WTC11 (cell line): ENCODE results near the gene LRRC74A. TPM values are rescaled to one million over a fixed set of nuclear protein-coding genes. Genes with fewer than 3 reads are reported as not detected.

Source experiments
- ATAC-seq: fragments of 200-7000 bp; cut with Tn5 transposase; 2 replicates; pipeline ENCODE4 v1.10.0; 2021; ENCODE audit warnings: mild to moderate bottlenecking, moderate library complexity
- CTCF ChIA-PET: fragments of 300-600 bp; sonication (Branson Sonifier 250); formaldehyde crosslinking; loops from one replicate; lab custom pipeline; 2021; ENCODE audit warnings: antibody characterized with exemption; lab: Charles Lee
- POLR2A ChIA-PET: fragments of 350-600 bp; sonication (Branson Sonifier 250); formaldehyde crosslinking; loops from one replicate; lab custom pipeline; 2021; ENCODE audit warnings: antibody characterized with exemption; lab: Charles Lee
- DNase-seq: peaks from one replicate; pipeline ENCODE4 v3.0.0; 2021; ENCODE audit warnings: low spot score
- H3K27ac Mint-ChIP-seq: 2 replicates; pipeline ENCODE4 v1.8.0; 2021; ENCODE audit warnings: mixed read lengths
- H3K27me3 Mint-ChIP-seq: 2 replicates; pipeline ENCODE4 v1.8.0; 2021; ENCODE audit warnings: low read depth, mild to moderate bottlenecking, moderate library complexity, mixed read lengths
- H3K36me3 Mint-ChIP-seq: 2 replicates; pipeline ENCODE4 v1.8.0; 2021; ENCODE audit warnings: mixed read lengths
- H3K4me1 Mint-ChIP-seq: 2 replicates; pipeline ENCODE4 v1.8.0; 2022; ENCODE audit warnings: mixed read lengths
- H3K4me3 Mint-ChIP-seq: 2 replicates; pipeline ENCODE4 v1.8.0; 2021; ENCODE audit warnings: mild to moderate bottlenecking, moderate library complexity, mixed read lengths
- H3K9me3 Mint-ChIP-seq: 2 replicates; pipeline ENCODE4 v1.8.0; 2021; ENCODE audit warnings: mixed read lengths
- ATF3 ChIP-seq: sonication (generic); formaldehyde crosslinking; conservative IDR thresholded peaks from 2 replicates; pipeline ENCODE4 v1.8.1; 2022; ENCODE audit warnings: mild to moderate bottlenecking, missing genetic modification reagents
- CTCF ChIP-seq: fragments of 200-600 bp; IDR thresholded peaks from 2 replicates; pipeline ENCODE4 v1.8.0; 2022; ENCODE audit warnings: antibody characterized with exemption
- ETV6 ChIP-seq: sonication (generic); formaldehyde crosslinking; IDR thresholded peaks from 2 replicates; pipeline ENCODE4 v1.8.1; 2022; ENCODE audit warnings: mild to moderate bottlenecking, missing genetic modification reagents
- FOXP4 ChIP-seq: sonication (generic); formaldehyde crosslinking; IDR thresholded peaks from 2 replicates; pipeline ENCODE4 v1.8.0; 2022; ENCODE audit warnings: mild to moderate bottlenecking, missing genetic modification reagents
- TEAD4 ChIP-seq: sonication (generic); formaldehyde crosslinking; IDR thresholded peaks from 2 replicates; pipeline ENCODE4 v1.8.0; 2022; ENCODE audit warnings: mild to moderate bottlenecking, missing genetic modification reagents
- ZNF263 ChIP-seq: sonication (generic); formaldehyde crosslinking; IDR thresholded peaks from 2 replicates; pipeline ENCODE4 v1.8.1; 2022; ENCODE audit warnings: low read depth, mild to moderate bottlenecking, moderate library complexity, missing genetic modification reagents
- ZNF416 ChIP-seq: fragments of 250-450 bp; sonication (Bioruptor Pico); IDR thresholded peaks from 2 replicates; pipeline ENCODE4 v1.9.0; 2021; ENCODE audit warnings: mild to moderate bottlenecking, inconsistent platforms
- ZNF532 ChIP-seq: fragments of 250-450 bp; sonication (Bioruptor Pico); IDR thresholded peaks from 2 replicates; pipeline ENCODE4 v1.9.0; 2021; ENCODE audit warnings: mild to moderate bottlenecking, borderline replicate concordance
- total RNA-seq: library from RNA; stranded (reverse); gene quantifications from 3 replicates; pipeline ENCODE4 v1.2.3, GENCODE V29; 2021

Gene LRRC74A
- total RNA-seq, 1 experiment from 2014 or later, result not detected

- no peak for TF ChIP-seq ATF3 (CRISPR knock-in tag)
- TF ChIP-seq ETV6 (CRISPR knock-in tag), result no peak
- TF ChIP-seq ZNF416 (CRISPR knock-in tag), result no peak
- no peak for TF ChIP-seq FOXP4 (CRISPR knock-in tag)
These were observed 44.0 kb downstream of the LRRC74A start (continued) for GRCh38 chr14:76870166-76870565.

- POLR2A ChIA-PET, result no interaction called here
- CTCF ChIA-PET, result interaction anchor here (0.5 to 7.4 kb wide), 60 partner anchors 9 to 443 kb away, joined by 3 to 196 read pairs (median 4); partner anchors contain the start of genes CIPC and ZDHHC22
- DNase-seq, result peak; percentile 76
These were observed 46.7 kb downstream of the LRRC74A start for GRCh38 chr14:76872796-76873432.

More at GRCh38 chr14:76872796-76873432, 46.7 kb downstream of the LRRC74A start:
- no peak for TF ChIP-seq ZNF532
- TF ChIP-seq ZNF263 (CRISPR knock-in tag), result no peak
- no peak for TF ChIP-seq TEAD4 (CRISPR knock-in tag)
- peak; percentile 96 for TF ChIP-seq CTCF
- TF ChIP-seq, all 79 proteins: peak for 1
- H3K9me3 Mint-ChIP-seq, result peaks cover 10% of the 10 kb centered on the region
- H3K27me3 Mint-ChIP-seq, result peaks cover 4% of the 10 kb centered on the region; the same call in 1 of the 2 replicates
- H3K4me1 Mint-ChIP-seq, result peaks cover 5% of the 10 kb centered on the region
- H3K36me3 Mint-ChIP-seq, result peaks cover 9% of the 10 kb centered on the region; the same call in 1 of the 2 replicates
- no peak overlapping the region for H3K4me3 Mint-ChIP-seq
- ATAC-seq, result peak; percentile 41
- H3K27ac Mint-ChIP-seq, result no peak overlapping the region
